B cell (primary cell): ENCODE measurements around the gene RAP2A. TPM values are rescaled to one million over a fixed set of nuclear protein-coding genes. Genes with fewer than 3 reads are reported as not detected.

Experiments
- ATAC-seq: fragments of 200-7000 bp; cut with Tn5 transposase; one replicate; pipeline ENCODE4 v1.10.0; 2021; ENCODE audit warnings: low read depth, mild to moderate bottlenecking, moderate number of reproducible peaks, moderate library complexity
- CTCF ChIA-PET: fragments of 350-600 bp; sonication (Branson Sonifier 250); formaldehyde crosslinking; loops from one replicate; lab custom pipeline; 2021; ENCODE audit warnings: antibody characterized with exemption, inconsistent platforms; lab: Charles Lee
- POLR2A ChIA-PET: fragments of 350-600 bp; sonication (Branson Sonifier 250); formaldehyde crosslinking; loops from one replicate; lab custom pipeline; 2021; ENCODE audit warnings: antibody characterized with exemption; lab: Charles Lee
- DNase-seq: peaks from one replicate; pipeline ENCODE4 v3.0.0; 2013
- H2AFZ ChIP-seq: 2 replicates; pipeline ENCODE4 v1.6.1; 2012; ENCODE audit warnings: mild to moderate bottlenecking, low read depth, low read length; ENCODE audit not compliant: insufficient read depth, poor library complexity, severe bottlenecking
- H3K27ac ChIP-seq, 2 donors: 1 replicate in 1 of 2; 2 replicates in 1 of 2; pipeline ENCODE4 v1.5.1; 2012 to 2013; ENCODE audit warnings: low read length in 2 of 2, mild to moderate bottlenecking in 2 of 2, moderate library complexity in 1 of 2
- H3K27me3 ChIP-seq, 4 experiments: fragments of 200-600 bp in 1 of 4; sonication (generic) in 1 of 4; replicated peaks in 1 of 4; 1 replicate in 2 of 4; 2 replicates in 2 of 4; pipeline versions ENCODE4 v1.6.1 to v1.7.0; 2013 to 2016; ENCODE audit warnings: low read length in 3 of 4, mild to moderate bottlenecking in 2 of 4, mixed read lengths in 1 of 4, moderate library complexity in 1 of 4; ENCODE audit not compliant: insufficient read depth in 4 of 4, control insufficient read depth in 3 of 4; ENCODE audit errors: control extremely low read depth in 1 of 4
- H3K36me3 ChIP-seq, 2 experiments: replicated peaks in 1 of 2; 1 replicate in 1 of 2; 2 replicates in 1 of 2; pipeline versions ENCODE4 v1.6.1 to v1.7.1; 2013; ENCODE audit warnings: low read length in 1 of 2; ENCODE audit not compliant: insufficient read depth in 2 of 2, control insufficient read depth in 1 of 2; ENCODE audit errors: control extremely low read depth in 1 of 2, extremely low read depth in 1 of 2
- H3K4me1 ChIP-seq, 2 donors: fragments of 200-600 bp in 1 of 2; sonication (generic) in 1 of 2; 1 replicate in 1 of 2; 2 replicates in 1 of 2; pipeline versions ENCODE4 v1.5.1 to v1.6.1; 2013 to 2017; ENCODE audit warnings: low read length in 2 of 2; ENCODE audit not compliant: control insufficient read depth in 2 of 2, insufficient read depth in 2 of 2
- H3K4me2 ChIP-seq: replicated peaks from 2 replicates; pipeline ENCODE3; 2012; ENCODE audit warnings: mild to moderate bottlenecking, low read depth, low read length; ENCODE audit not compliant: poor library complexity, severe bottlenecking
- H3K4me3 ChIP-seq, 5 experiments: fragments of 200-600 bp in 1 of 5; sonication (generic) in 1 of 5; 1 replicate in 3 of 5; 2 replicates in 2 of 5; pipeline versions ENCODE4 v1.5.1 to v1.7.0; 2011 to 2016; ENCODE audit warnings: low read length in 4 of 5, mild to moderate bottlenecking in 4 of 5, low read depth in 2 of 5, control low read depth in 1 of 5, moderate library complexity in 1 of 5; ENCODE audit not compliant: insufficient read depth in 1 of 5; ENCODE audit errors: control extremely low read depth in 1 of 5, extremely low read depth in 1 of 5
- H3K79me2 ChIP-seq: fragments of 200-600 bp; sonication (generic); one replicate; pipeline ENCODE4 v1.6.0; 2016; ENCODE audit warnings: low read length; ENCODE audit not compliant: control insufficient read depth, insufficient read depth
- H3K9ac ChIP-seq: fragments of 200-600 bp; sonication (generic); 2 replicates; pipeline ENCODE4 v1.6.1; 2017; ENCODE audit warnings: mild to moderate bottlenecking, low read length, moderate library complexity
- H3K9me3 ChIP-seq, 3 donors: one replicate each; pipeline versions ENCODE4 v1.6.1 to v1.7.1; 2013; ENCODE audit warnings: low read length in 2 of 3; ENCODE audit not compliant: control insufficient read depth in 2 of 3, insufficient read depth in 1 of 3; ENCODE audit errors: control extremely low read depth in 1 of 3
- H4K20me1 ChIP-seq: 2 replicates; pipeline ENCODE4 v1.6.0; 2012; ENCODE audit warnings: mild to moderate bottlenecking, low read length; ENCODE audit not compliant: insufficient read depth, control insufficient read depth, poor library complexity, severe bottlenecking
- H3K27ac Mint-ChIP-seq: one replicate; pipeline ENCODE4 v1.8.0; 2021; ENCODE audit warnings: mixed read lengths
- H3K27me3 Mint-ChIP-seq: one replicate; pipeline ENCODE4 v1.8.0; 2021; ENCODE audit warnings: mixed read lengths
- H3K4me1 Mint-ChIP-seq: one replicate; pipeline ENCODE4 v1.8.0; 2021; ENCODE audit warnings: mixed read lengths
- H3K4me3 Mint-ChIP-seq: one replicate; pipeline ENCODE4 v1.8.0; 2021; ENCODE audit warnings: mixed read lengths
- H3K9me3 Mint-ChIP-seq: one replicate; pipeline ENCODE4 v1.8.0; 2022; ENCODE audit warnings: mixed read lengths; ENCODE audit not compliant: insufficient read depth
- EZH2 ChIP-seq: IDR thresholded peaks from 2 replicates; pipeline ENCODE4 v1.6.1; 2012; ENCODE audit warnings: borderline replicate concordance, low read depth, mild to moderate bottlenecking, moderate library complexity, low read length; ENCODE audit not compliant: insufficient read depth, poor library complexity, severe bottlenecking
- WGBS: methylation state at CpG from one replicate; pipeline ENCODE4 v1.1.5; 2013; ENCODE audit warnings: missing lambda C conversion rate; ENCODE audit not compliant: insufficient coverage; 5-methylcytosine and 5-hydroxymethylcytosine counted together
- intact Hi-C: fragments of 100-400 bp; cut with micrococcal nuclease; formaldehyde crosslinking; loops from one replicate; pipeline ENCODE4 v1.10.0; 2022
- polyA plus RNA-seq: library from polyadenylated mRNA; depleted of rRNA; stranded (reverse); fragments of >200 nt; gene quantifications from 2 replicates; pipeline ENCODE4 v1.2.3, GENCODE V29; 2012
- total RNA-seq, 2 donors: library from RNA; stranded (reverse); fragments of 120-200 nt in 1 of 2; gene quantifications; 1 replicate in 1 of 2; 2 replicates in 1 of 2; pipeline versions ENCODE4 v1.2.3 to v1.2.4, GENCODE V29; 2013 to 2022
- TF ChIP-seq, protein P1 (sequence below): fragments of 200-600 bp; IDR thresholded peaks from one replicate; pipeline ENCODE4 v1.8.0; 2022; ENCODE audit warnings: antibody characterized with exemption, mild to moderate bottlenecking

Gene RAP2A
- total and polyA plus RNA-seq, 2 donors (not counting 1 experiment from before 2014, with no cell fraction given), result 2.1 to 24.1 TPM

DNA sequence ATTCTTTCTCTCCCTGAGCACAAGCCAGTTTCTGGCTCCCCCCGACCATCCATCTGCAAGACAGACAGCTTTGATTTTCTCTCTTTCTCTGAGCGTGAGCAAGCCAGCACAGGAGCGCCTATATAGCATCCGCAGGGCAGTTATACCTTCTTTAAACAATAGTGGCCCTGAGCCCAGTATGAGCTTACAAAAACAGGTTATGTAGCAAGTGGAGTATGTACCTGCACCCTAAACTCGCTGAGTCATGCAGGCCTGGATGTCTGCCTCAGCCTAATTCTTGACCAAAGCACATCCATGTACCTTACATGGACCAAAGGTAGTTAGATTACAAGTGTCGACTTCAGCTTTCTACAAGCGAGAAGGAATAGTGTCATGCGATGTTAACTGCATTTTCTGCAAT, 61.7 kb downstream of the RAP2A start:
- intact Hi-C loops, result no loop called here
- H3K9me3 Mint-ChIP-seq, result peaks cover 4% of the 10 kb centered on the region
- no peak overlapping the region for H2AFZ ChIP-seq
- no peak overlapping the region for H3K9ac ChIP-seq
- no peaks in the 10 kb centered on the region for H3K36me3 ChIP-seq
- no peak overlapping the region for H3K27ac ChIP-seq
- no peak for ATAC-seq
- H4K20me1 ChIP-seq, result no peaks in the 10 kb centered on the region
- no peak for DNase-seq
- no peaks in the 10 kb centered on the region for H3K4me1 ChIP-seq
- H3K27me3 Mint-ChIP-seq, result no peaks in the 10 kb centered on the region
- no peak overlapping the region for H3K27ac Mint-ChIP-seq
- POLR2A ChIA-PET, result no interaction called here
- WGBS, result 100% methylated on average over 3 of the region's 8 CpGs
- H3K27me3 ChIP-seq, result peaks cover 0 to 3% (median 0%) of the 10 kb centered on the region in 4 experiments
- H3K4me2 ChIP-seq, result no peak overlapping the region
- no peaks in the 10 kb centered on the region for H3K4me1 Mint-ChIP-seq
- H3K4me3 Mint-ChIP-seq, result no peak overlapping the region
- no peaks in the 10 kb centered on the region for H3K79me2 ChIP-seq
- no peak overlapping the region for H3K4me3 ChIP-seq
- TF ChIP-seq, protein P1, sequence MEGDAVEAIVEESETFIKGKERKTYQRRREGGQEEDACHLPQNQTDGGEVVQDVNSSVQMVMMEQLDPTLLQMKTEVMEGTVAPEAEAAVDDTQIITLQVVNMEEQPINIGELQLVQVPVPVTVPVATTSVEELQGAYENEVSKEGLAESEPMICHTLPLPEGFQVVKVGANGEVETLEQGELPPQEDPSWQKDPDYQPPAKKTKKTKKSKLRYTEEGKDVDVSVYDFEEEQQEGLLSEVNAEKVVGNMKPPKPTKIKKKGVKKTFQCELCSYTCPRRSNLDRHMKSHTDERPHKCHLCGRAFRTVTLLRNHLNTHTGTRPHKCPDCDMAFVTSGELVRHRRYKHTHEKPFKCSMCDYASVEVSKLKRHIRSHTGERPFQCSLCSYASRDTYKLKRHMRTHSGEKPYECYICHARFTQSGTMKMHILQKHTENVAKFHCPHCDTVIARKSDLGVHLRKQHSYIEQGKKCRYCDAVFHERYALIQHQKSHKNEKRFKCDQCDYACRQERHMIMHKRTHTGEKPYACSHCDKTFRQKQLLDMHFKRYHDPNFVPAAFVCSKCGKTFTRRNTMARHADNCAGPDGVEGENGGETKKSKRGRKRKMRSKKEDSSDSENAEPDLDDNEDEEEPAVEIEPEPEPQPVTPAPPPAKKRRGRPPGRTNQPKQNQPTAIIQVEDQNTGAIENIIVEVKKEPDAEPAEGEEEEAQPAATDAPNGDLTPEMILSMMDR, result no peak
- TF ChIP-seq EZH2, result no peak
- H3K9me3 ChIP-seq, result peaks cover 0 to 3% (median 1%) of the 10 kb centered on the region in 3 donors
- CTCF ChIA-PET, result no interaction called here

DNA sequence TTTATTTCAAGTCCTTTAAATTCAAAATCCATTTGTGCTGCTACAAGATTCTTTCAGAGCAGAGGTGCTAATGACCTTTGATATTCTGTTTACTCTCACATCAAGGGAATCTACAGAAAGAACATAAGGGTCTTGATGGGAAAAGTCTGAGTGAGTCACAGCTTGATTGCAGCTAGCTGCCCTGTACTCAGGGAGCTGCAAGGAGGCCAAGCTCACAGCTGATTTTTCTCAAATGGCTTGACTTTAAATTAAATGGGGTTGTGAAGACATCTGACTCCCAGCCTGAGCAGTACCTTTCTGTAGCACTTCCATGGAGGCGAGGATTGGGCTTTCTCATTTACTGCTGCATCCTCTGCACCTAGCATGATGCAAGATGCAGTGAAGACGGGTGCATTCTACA, 62.5 kb downstream of the RAP2A start:
- H3K4me1 Mint-ChIP-seq, result no peaks in the 10 kb centered on the region
- CTCF ChIA-PET, result interaction anchor here (0.9 kb wide), 1 partner anchor 8 kb away, joined by 3 read pairs; no protein-coding TSS in a partner anchor

More for the DNA sequence above, 62.5 kb downstream of the RAP2A start:
- Histone ChIP-seq H3K4me1 (no peaks in the 10 kb centered on the region), H3K4me3 (no peak overlapping the region), H3K27me3 (peaks cover 0 to 3% (median 0%) of the 10 kb centered on the region in 4 experiments), H3K4me2 (no peak overlapping the region), H2AFZ (no peak overlapping the region), H3K79me2 (no peaks in the 10 kb centered on the region), H3K27ac (no peak overlapping the region), H4K20me1 (no peaks in the 10 kb centered on the region), H3K9ac (no peak overlapping the region), H3K36me3 (no peaks in the 10 kb centered on the region), H3K9me3 (peaks cover 0 to 1% (median 0%) of the 10 kb centered on the region in 3 donors)
- no peaks in the 10 kb centered on the region for H3K27me3 Mint-ChIP-seq
- intact Hi-C loops, result no loop called here
- H3K27ac Mint-ChIP-seq, result no peak overlapping the region
- DNase-seq (no peak), ATAC-seq (no peak)
- H3K9me3 Mint-ChIP-seq, result no peaks in the 10 kb centered on the region
- 88% methylated on average over 1 of the region's 2 CpGs for WGBS
- no peak overlapping the region for H3K4me3 Mint-ChIP-seq
- TF ChIP-seq EZH2, result no peak
- TF ChIP-seq, protein P1, result no peak
- POLR2A ChIA-PET, result no interaction called here
